HG03039 (cell line): Measurements from ENCODE around the gene ABCG2.

Experiments
- ATAC-seq: cut with Tn5 transposase; IDR thresholded peaks from one replicate; pipeline ENCODE4 v1.9.1; 2021; ENCODE audit warnings: mild to moderate bottlenecking, moderate library complexity; ENCODE audit not compliant: unreplicated experiment

The ABCG2 gene

DNA sequence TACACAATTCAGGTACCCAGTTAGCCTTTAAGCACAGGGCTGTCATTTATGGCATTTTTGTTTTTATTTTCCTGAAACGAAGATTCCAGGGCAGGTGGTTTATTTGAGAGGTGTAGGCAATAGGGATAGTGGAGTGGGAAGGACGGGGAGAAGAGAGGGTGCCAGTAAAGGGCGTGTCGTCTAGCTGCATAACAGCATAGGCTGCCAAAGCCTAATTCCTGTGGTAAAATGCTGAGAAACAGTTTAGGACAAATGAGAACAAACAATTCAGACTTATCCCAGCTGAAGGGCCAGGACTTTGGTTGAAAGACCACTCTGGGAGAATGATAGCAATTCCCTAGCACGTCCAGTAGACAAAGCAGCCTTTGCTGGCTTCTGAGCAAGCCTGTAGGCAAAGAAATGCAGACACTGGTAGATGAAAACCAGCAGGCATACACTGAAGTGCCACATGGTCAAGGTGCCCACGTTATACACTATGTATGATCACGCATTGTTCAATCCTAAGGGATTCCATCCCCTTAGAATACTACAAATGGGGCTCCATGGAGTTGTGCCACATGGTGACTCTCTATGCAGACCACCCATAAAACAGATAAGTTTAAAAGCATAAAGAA lies 80.4 kb downstream of the ABCG2 start:
- ATAC-seq, result no peak

GRCh38 chr4:88075336-88075735 lies 83.1 kb downstream of the ABCG2 start:
- ATAC-seq, result no peak

- no peak for ATAC-seq
These were observed 88.4 kb downstream of the ABCG2 start for GRCh38 chr4:88070031-88070430.

DNA sequence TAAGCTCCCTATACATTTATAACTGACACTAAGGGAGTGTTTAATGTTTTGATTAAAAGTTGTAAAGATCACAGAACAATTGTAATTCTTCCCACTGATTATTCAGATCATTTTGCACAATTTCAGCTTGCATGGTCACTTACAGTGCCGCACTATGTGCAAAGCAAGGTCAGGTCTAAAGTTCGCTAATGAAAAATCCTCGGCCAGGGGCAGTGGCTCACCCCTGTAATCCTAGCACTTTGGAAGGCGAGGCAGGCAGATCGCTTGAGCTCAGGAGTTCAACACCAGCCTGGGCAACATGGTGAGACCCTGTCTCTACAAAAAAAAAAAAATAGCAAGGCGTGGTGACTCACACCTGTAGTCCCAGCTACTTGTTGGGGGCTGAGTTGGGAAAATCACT lies 94.0 kb downstream of the ABCG2 start:
- no peak for ATAC-seq

DNA sequence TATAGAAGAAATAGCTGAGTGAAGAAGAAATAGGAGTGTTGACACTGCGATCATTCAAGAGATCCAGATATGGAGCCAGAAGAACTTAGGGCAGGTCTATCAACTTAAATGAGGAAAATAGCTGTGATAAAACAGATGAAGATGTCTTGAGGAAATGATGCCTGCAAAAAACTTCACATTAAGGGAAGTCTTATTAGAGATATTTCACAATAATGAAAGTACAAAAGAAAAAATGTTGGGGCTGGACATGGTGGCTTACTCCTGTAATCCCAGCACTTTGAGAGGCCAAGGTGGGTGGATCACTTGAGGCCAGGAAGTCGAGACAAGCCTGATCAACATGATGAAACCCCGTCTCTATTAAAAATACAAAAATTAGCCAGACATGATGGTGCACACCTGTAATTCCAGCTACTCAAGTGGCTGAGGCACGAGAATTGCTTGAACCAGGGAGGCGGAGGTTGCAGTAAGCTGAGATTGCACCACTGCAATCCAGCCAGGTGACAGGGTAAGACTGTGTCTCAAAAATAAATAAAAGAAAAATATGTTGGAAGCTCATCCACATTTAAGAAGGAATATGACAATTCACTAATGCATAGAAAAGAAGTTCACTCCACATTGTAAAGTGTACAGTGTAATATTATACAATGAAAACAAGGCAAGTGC lies 94.7 kb downstream of the ABCG2 start:
- no peak for ATAC-seq

- ATAC-seq, result no peak
These were observed 95.6 kb downstream of the ABCG2 start for GRCh38 chr4:88062843-88063242.

DNA sequence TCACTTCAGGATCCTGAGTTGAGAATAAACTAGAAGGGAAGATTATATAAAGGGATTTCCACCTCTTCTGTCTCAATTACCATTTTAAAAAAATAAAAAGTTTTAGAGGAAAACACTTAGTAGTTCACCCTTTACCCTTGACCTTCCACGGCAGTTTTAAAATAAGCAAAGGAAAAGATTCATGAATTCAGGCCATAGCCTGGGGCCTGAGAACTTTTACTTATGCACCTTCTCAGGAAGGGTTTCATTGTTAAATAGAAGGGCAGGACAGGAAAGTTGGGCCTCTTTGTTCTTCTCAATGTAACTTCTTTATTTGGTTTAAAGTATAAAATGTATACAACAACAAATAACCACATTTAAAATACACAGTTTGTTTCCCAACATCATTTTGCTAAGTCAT lies 96.1 kb downstream of the ABCG2 start:
- no peak for ATAC-seq

- ATAC-seq, result no peak
These were observed 98.0 kb downstream of the ABCG2 start for GRCh38 chr4:88060431-88060830.

DNA sequence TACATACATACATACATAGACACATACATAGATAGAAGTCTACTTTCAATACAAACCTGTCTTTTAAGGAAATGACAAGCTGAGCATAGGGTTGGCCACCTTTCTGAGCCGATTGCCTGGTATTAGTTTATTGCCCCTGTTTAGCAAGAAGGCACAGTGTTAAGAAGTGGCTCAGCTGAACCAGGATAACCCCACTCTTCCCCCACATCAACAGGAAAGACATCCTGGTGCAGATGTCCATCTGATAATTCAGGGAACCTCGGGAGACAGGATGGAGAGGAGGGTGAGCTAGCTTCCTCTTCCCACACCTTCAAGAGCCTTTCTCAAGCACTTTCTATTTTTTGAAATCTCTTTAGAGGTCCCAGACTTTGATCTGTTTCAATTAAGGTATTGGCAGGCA lies 98.7 kb downstream of the ABCG2 start:
- ATAC-seq, result no peak

GRCh38 chr4:88058295-88058694 lies 100.1 kb downstream of the ABCG2 start:
- ATAC-seq, result no peak

GRCh38 chr4:88054901-88055300 lies 103.5 kb downstream of the ABCG2 start:
- ATAC-seq, result no peak

GRCh38 chr4:88054229-88054628 lies 104.2 kb downstream of the ABCG2 start:
- ATAC-seq, result no peak

DNA sequence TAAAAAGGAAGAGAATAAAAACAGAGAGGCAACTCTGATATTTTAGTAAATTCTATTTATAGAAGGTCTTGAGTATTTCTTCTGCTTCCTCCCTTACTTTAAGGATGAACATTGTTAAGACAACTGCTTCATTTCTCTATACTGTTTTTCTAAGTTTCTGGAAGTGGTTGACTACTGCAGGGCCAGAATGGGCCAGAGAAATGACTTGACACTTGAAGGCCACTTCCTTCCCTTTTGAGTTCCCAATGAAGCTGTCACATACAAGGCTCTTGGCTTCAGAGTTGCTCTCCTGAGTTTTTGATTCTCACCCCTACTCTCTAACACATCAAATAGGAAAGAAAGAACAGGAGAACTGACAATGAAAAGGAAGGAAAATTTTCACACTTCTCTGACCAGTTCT lies 113.4 kb downstream of the ABCG2 start:
- ATAC-seq, result no peak

DNA sequence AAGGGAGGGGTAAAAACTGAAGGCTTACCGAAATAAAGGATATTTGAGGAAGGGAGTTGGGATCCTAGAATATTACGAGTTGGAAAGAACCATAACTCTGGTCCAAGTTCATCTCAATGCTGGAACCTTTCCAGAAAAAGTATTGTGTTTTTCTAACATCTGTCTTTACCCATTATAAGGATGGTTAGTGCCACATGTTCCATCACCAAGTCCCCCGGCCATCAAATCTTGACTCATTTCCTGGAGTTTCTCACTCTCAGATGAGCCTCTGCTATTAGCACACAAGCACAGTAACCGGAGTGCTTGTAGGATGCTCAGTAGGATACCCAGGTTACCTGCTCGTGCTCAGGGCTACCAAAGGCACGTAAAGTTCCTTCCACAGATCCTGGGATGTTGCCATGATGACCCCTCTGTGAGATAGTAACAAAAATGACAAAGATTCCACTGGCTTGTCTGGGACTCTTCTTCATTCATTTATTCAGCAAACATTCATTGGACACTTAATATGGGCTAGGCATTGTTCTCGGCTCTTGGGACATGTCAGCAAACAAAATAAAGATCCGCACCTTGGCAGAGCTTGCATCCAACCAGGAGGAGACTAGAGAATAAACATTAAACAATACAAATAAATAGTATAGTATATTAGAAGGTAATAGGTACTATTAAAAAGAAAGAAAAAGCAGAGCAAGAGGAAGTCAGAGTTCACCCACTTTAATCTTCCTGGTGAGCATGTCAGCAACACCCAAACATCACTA lies 114.7 kb downstream of the ABCG2 start:
- ATAC-seq, result no peak

- ATAC-seq, result no peak
These were observed 115.4 kb downstream of the ABCG2 start for GRCh38 chr4:88043001-88043400.

DNA sequence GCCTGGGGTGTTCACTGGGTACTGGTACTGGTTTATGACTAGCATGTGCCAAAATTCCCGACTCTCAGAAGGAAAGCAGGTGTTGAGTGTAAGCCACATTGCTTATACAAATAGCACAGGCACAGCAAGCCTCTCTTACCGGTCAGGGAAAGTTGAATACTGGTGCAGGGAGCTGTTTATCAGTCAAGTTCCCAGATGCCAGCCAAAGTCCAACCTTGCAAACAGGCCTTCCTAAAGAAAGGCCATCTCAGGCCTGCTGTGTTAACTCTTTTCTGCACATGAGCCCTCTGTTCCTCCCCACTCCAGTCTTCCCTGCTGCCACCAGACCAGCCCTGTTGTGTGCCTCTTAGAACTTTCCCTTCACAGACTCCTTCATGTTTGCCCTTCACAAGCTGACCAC lies 116.8 kb downstream of the ABCG2 start:
- no peak for ATAC-seq

DNA sequence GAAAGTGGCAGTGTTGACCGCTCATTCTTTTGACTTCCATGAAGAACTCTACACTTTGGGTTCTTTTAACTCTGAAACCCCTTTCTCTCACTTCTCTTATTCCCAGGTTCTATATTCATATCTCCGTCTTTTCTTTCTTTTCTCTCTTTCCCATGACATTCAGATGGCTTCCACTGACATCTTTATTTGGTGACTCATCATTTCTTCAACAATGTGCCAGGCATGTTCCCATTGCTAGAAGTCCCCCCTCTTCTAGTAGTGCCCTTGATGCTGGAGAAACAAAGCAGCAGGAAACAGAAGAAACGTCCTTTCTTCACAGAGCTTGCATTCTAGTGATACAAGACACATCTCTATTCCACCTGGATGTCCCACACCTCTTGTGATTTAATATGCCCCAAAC lies 117.7 kb downstream of the ABCG2 start:
- no peak for ATAC-seq
